Inferior parietal cortex (tissue), 1 donor: ENCODE measurements around the gene IFI35.
"Not testable (repeated sequence)": the region's sequence is repeated elsewhere in the genome, so short reads cannot be mapped to it uniquely, and the experiment has no call there.

Experiments used
- DNase-seq: peaks from one replicate; pipeline ENCODE4 v3.0.0-alpha.2; 2016; ENCODE audit errors: extremely low spot score

Gene IFI35

GRCh38 chr17:42997984-42998938, 8.3 kb upstream of the IFI35 start, which contains the start of gene RPL27:
RPL27 (plus strand) TSS chr17:42998419; CDS start chr17:42998751, 332 bp downstream.
- peak; percentile 100 for DNase-seq

GRCh38 chr17:42999003-42999525, 7.5 kb upstream of the IFI35 start:
- DNase-seq: no peak

- not testable (repeated sequence) for DNase-seq
Measured at GRCh38 chr17:43000894-43001293, 5.7 kb upstream of the IFI35 start.

- DNase-seq: no peak
Measured at GRCh38 chr17:43003542-43004172, 2.9 kb upstream of the IFI35 start.

- no peak for DNase-seq
Measured at GRCh38 chr17:43010667-43011308, 4.2 kb downstream of the IFI35 start.

- DNase-seq: no peak
Measured at GRCh38 chr17:43011728-43012472, 5.3 kb downstream of the IFI35 start.

GRCh38 chr17:43013296-43013695, 6.7 kb downstream of the IFI35 start:
- DNase-seq: no peak

- DNase-seq: no peak
Measured at GRCh38 chr17:43014020-43014648, 7.5 kb downstream of the IFI35 start.

- DNase-seq: no peak
Measured at GRCh38 chr17:43014649-43015542, 8.3 kb downstream of the IFI35 start.

GRCh38 chr17:43015579-43015978, 9.0 kb downstream of the IFI35 start:
- DNase-seq: no peak

GRCh38 chr17:43016216-43016615, 9.6 kb downstream of the IFI35 start:
- no peak for DNase-seq

GRCh38 chr17:43018008-43018853, 11.6 kb downstream of the IFI35 start:
- no peak for DNase-seq

GRCh38 chr17:43018932-43019331, 12.3 kb downstream of the IFI35 start:
- DNase-seq: no peak

- no peak for DNase-seq
Measured at GRCh38 chr17:43019418-43019817, 12.8 kb downstream of the IFI35 start.

GRCh38 chr17:43020030-43020621, 13.5 kb downstream of the IFI35 start:
- no peak for DNase-seq

GRCh38 chr17:43020789-43021740, 14.5 kb downstream of the IFI35 start:
- DNase-seq: peak; percentile 25

- DNase-seq: peak; percentile 65
Measured at GRCh38 chr17:43021741-43022512, 15.3 kb downstream of the IFI35 start, which contains the start of gene VAT1. VAT1 (minus strand) TSS chr17:43022385; CDS start chr17:43022322, 63 bp downstream.
